A549 (cell line): ENCODE measurements around the gene ACSF3.

Source experiments
- SMC3 ChIP-seq: fragments of >200 bp; sonication (Bioruptor Twin); formaldehyde crosslinking; IDR thresholded peaks from 3 replicates; pipeline ENCODE4 v1.6.1; 2018; ENCODE audit warnings: inconsistent platforms
- TFCP2L1 ChIP-seq: fragments of 250-450 bp; sonication (Bioruptor Pico); IDR thresholded peaks from 2 replicates; pipeline ENCODE4 v1.5.0; 2021; ENCODE audit warnings: mild to moderate bottlenecking
- ZFP36 ChIP-seq: fragments of 450-650 bp; IDR thresholded peaks from 2 replicates; pipeline ENCODE4 v1.6.1; 2014; ENCODE audit warnings: borderline replicate concordance; ENCODE audit not compliant: partially characterized antibody
- TF ChIP-seq, protein P1 (sequence below): fragments of >200 bp; sonication (Bioruptor Twin); formaldehyde crosslinking; IDR thresholded peaks from 3 replicates; pipeline ENCODE4 v1.5.1; 2016
- TF ChIP-seq, protein P2 (sequence below): fragments of 450-650 bp; IDR thresholded peaks from 2 replicates; pipeline ENCODE4 v1.6.1; 2014; ENCODE audit warnings: antibody characterized with exemption

DNA sequence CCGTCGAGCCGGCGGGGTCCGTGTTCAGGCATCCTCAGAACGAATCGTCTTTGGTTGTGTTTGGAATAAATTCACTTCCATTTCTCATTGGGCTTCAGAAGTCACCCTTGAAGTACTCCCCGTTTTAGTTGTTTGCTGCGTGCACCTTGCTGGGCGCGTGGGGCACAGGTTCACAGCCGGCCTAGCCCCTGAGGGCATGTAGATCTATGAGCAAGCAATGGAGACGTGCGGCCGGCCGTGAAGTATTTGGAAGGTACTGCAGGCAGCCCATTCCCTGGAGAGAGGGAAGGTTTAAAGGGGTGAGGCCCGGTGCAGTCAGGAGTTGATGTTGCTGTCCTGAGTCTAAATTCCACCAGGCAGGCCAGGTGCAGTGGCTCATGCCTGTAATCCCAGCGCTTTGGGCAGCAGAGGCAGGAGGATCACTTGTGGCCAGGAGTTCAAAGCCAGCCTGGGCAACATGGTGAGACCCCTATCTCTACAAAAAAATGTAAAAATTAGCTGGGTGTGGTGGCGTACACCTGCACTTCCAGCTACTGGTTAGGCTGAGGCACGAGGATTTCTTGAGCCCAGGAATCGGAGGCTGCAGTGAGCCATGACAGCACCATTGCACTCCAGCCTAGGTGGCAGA lies 714 bp downstream of the ACSF3 start:
- TF ChIP-seq ZFP36 (no peak), TFCP2L1 (CRISPR knock-in tag) (no peak), SMC3 (no peak)
- TF ChIP-seq, protein P1, sequence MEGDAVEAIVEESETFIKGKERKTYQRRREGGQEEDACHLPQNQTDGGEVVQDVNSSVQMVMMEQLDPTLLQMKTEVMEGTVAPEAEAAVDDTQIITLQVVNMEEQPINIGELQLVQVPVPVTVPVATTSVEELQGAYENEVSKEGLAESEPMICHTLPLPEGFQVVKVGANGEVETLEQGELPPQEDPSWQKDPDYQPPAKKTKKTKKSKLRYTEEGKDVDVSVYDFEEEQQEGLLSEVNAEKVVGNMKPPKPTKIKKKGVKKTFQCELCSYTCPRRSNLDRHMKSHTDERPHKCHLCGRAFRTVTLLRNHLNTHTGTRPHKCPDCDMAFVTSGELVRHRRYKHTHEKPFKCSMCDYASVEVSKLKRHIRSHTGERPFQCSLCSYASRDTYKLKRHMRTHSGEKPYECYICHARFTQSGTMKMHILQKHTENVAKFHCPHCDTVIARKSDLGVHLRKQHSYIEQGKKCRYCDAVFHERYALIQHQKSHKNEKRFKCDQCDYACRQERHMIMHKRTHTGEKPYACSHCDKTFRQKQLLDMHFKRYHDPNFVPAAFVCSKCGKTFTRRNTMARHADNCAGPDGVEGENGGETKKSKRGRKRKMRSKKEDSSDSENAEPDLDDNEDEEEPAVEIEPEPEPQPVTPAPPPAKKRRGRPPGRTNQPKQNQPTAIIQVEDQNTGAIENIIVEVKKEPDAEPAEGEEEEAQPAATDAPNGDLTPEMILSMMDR: no peak
- TF ChIP-seq, protein P2, sequence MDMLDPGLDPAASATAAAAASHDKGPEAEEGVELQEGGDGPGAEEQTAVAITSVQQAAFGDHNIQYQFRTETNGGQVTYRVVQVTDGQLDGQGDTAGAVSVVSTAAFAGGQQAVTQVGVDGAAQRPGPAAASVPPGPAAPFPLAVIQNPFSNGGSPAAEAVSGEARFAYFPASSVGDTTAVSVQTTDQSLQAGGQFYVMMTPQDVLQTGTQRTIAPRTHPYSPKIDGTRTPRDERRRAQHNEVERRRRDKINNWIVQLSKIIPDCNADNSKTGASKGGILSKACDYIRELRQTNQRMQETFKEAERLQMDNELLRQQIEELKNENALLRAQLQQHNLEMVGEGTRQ: no peak
